Thyroid gland (tissue), 4 donors: ENCODE results near the gene TENT4B.

Experiments
- CTCF ChIP-seq, 6 experiments: fragments of 200-600 bp in 3 of 6; fragments of 450-650 bp in 3 of 6; sonication (generic) in 3 of 6; IDR thresholded peaks; one replicate each; pipeline ENCODE4 v1.5.1; 2016 to 2019; ENCODE audit warnings: antibody characterized with exemption in 6 of 6, mild to moderate bottlenecking in 2 of 6, inconsistent platforms in 1 of 6, moderate library complexity in 1 of 6
- POLR2A ChIP-seq, 2 donors: fragments of 450-650 bp; IDR thresholded peaks; one replicate each; pipeline ENCODE4 v1.6.1; 2017; ENCODE audit warnings: antibody characterized with exemption in 2 of 2, mild to moderate bottlenecking in 2 of 2, moderate library complexity in 1 of 2

- TF ChIP-seq CTCF (IDR thresholded peaks at IDR 0.05) (no peak), POLR2A (IDR thresholded peaks at IDR 0.05) (no peak)
Observed at GRCh38 chr16:50166511-50167500, 13.7 kb downstream of the TENT4B start.
